ENCODE data around the gene FOXQ1. TPM values are rescaled to one million over a fixed set of nuclear protein-coding genes. Genes with fewer than 3 reads are reported as not detected.

Gene FOXQ1
- total and polyA plus RNA-seq, 2 of the 13 experiments (the other 11 are each of a cell fraction or from before 2014, with no cell fraction given), result 35.2 to 39.8 TPM

DNA sequence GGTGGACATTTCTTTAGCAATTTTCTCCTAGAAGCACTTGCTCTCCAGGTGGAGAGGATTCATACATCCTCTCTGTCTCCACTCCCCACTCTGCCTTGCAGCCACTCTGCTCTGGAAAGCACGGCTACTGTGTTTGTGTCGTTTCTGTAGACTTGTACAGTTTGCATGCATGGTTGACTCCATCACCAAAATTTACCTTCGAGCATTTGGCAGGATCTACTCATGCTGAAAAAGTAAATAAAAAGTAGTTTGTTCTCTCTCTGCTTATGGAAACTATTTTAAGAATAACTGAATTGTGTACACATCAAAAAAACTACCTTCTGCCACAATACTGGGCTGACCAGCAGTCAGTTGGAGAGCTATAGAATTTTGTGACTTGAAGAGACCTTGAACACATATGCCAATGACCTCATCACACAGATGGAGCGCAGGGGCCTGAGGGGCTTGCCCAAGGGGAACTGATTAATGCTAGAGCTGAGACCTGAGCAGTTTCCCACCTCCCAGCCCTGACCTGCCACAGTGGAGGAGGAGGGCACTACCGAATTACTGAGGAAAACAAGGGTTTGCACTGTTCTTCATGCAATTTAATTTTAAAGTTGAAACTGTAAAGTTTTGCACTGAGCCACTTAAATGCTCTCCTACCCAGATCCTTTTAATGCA is 33.7 kb upstream of the FOXQ1 start:
- CTCF ChIA-PET (ENCODE audit: low intra/inter-chr PET ratio, low total read pairs), result no interaction called here
- Histone ChIP-seq H3K4me3 (replicated peaks in 1 of 3; ENCODE audit: insufficient read depth in 1 of 3, low read depth in 2 of 3, low read length in 3 of 3) (no peak overlapping the region), H3K79me2 (ENCODE audit: insufficient read depth, low read length) (no peaks in the 10 kb centered on the region), H3K36me3 (replicated peaks in 1 of 2; ENCODE audit: control insufficient read depth in 1 of 2, insufficient read depth in 2 of 2, low read length in 2 of 2) (no peaks in the 10 kb centered on the region), H3K4me1 (ENCODE audit: insufficient read depth, low read length) (peaks cover 34% of the 10 kb centered on the region), H3K9me3 (ENCODE audit: low read length) (peaks cover under 1% of the 10 kb centered on the region; the same call in 1 of the 2 replicates), H3K4me2 (ENCODE audit: low read depth, low read length) (no peak overlapping the region), H4K20me1 (ENCODE audit: insufficient read depth, low read length) (no peaks in the 10 kb centered on the region), H3K27me3 (ENCODE audit: control insufficient read depth in 1 of 2, insufficient read depth in 2 of 2, low read length in 2 of 2) (no peaks in the 10 kb centered on the region), H3K27ac (ENCODE audit: extremely low read length, insufficient read depth, low read length) (no peak overlapping the region), H2AFZ (ENCODE audit: low read length) (no peak overlapping the region), H3K9ac (ENCODE audit: insufficient read depth, low read depth, low read length) (no peak overlapping the region)
- POLR2A ChIA-PET, result interaction anchor here (3.2 to 5.9 kb wide), 2 partner anchors 10 to 33 kb away, joined by 26 to 57 read pairs; partner anchors contain the start of gene FOXQ1
- intact Hi-C loops (cut with micrococcal nuclease; ENCODE audit: unreplicated experiment) (no loop called here), in situ Hi-C loops (cut with HindIII; ENCODE audit: extremely low pct_ligation_motif_present, low pct_unique_long_range_greater_than_20kb) (no loop called here)
- no TSS peak for BruUV-seq (replicated peaks)
- TF ChIP-seq ATF7 (IDR thresholded peaks at IDR 0.05) (0 out of 2 replicates have a peak, but pooled peaks have one; percentile 10), ATF7 (CRISPR knock-in tag; IDR thresholded peaks at IDR 0.05) (no peak), JUNB (CRISPR knock-in tag; IDR thresholded peaks at IDR 0.05; ENCODE audit: borderline replicate concordance) (no peak), RNF2 (conservative IDR thresholded peaks at IDR 0.05; ENCODE audit: low read depth) (no peak), TEAD3 (CRISPR knock-in tag; optimal IDR thresholded peaks at IDR 0.05; ENCODE audit: borderline replicate concordance) (peak; percentile 17)
- TF ChIP-seq, protein P1, sequence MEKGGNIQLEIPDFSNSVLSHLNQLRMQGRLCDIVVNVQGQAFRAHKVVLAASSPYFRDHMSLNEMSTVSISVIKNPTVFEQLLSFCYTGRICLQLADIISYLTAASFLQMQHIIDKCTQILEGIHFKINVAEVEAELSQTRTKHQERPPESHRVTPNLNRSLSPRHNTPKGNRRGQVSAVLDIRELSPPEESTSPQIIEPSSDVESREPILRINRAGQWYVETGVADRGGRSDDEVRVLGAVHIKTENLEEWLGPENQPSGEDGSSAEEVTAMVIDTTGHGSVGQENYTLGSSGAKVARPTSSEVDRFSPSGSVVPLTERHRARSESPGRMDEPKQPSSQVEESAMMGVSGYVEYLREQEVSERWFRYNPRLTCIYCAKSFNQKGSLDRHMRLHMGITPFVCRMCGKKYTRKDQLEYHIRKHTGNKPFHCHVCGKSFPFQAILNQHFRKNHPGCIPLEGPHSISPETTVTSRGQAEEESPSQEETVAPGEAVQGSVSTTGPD (CRISPR knock-in tag; IDR thresholded peaks at IDR 0.05), result 0 out of 2 replicates have a peak, but pooled peaks have one; percentile 25
- FAIRE-seq (no peak), ATAC-seq (no peak), DNase-seq (ENCODE audit: low spot score) (peak; percentile 38)
- 79% methylated on average over 5 of the region's 5 CpGs for WGBS (ENCODE audit: low lambda C conversion rate)

DNA sequence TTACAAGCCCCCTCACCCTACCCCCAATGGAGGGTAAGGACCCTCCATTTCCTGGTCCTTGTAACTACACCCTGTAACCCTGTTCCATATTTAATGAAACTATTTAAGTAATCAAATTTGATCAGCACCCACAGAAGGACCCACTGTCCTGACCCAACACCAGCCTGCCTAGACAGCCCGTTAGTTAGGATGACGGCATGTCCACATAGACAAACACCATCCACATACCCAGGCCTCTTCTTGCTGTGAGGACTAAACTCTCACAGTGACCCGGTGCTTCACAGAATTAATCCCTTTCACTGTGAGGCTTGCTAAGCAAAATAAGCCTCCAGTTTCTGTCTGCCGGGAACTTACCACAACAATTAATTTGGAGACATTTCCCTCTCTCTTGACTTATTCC is 32.8 kb upstream of the FOXQ1 start:
- no peak for FAIRE-seq
- Histone ChIP-seq H3K4me1 (ENCODE audit: insufficient read depth, low read length) (peaks cover 40% of the 10 kb centered on the region), H3K9me3 (ENCODE audit: low read length) (no peaks in the 10 kb centered on the region), H3K79me2 (ENCODE audit: insufficient read depth, low read length) (no peaks in the 10 kb centered on the region), H3K27me3 (ENCODE audit: control insufficient read depth in 1 of 2, insufficient read depth in 2 of 2, low read length in 2 of 2) (no peaks in the 10 kb centered on the region), H3K27ac (ENCODE audit: extremely low read length, insufficient read depth, low read length) (no peak overlapping the region), H4K20me1 (ENCODE audit: insufficient read depth, low read length) (no peaks in the 10 kb centered on the region), H3K4me3 (replicated peaks in 1 of 3; ENCODE audit: insufficient read depth in 1 of 3, low read depth in 2 of 3, low read length in 3 of 3) (no peak overlapping the region), H3K9ac (ENCODE audit: insufficient read depth, low read depth, low read length) (no peak overlapping the region), H3K4me2 (ENCODE audit: low read depth, low read length) (no peak overlapping the region), H3K36me3 (replicated peaks in 1 of 2; ENCODE audit: control insufficient read depth in 1 of 2, insufficient read depth in 2 of 2, low read length in 2 of 2) (no peaks in the 10 kb centered on the region), H2AFZ (ENCODE audit: low read length) (no peak overlapping the region)
- ATAC-seq, result no peak
- ChIA-PET POLR2A (interaction anchor here (3.2 to 5.9 kb wide), 2 partner anchors 11 to 33 kb away, joined by 26 to 57 read pairs; partner anchors contain the start of gene FOXQ1), CTCF (ENCODE audit: low intra/inter-chr PET ratio, low total read pairs) (no interaction called here)
- intact Hi-C loops (cut with micrococcal nuclease; ENCODE audit: unreplicated experiment), result no loop called here
- no TSS peak for BruUV-seq (replicated peaks)
- 96% methylated on average over 4 of the region's 4 CpGs for WGBS (ENCODE audit: low lambda C conversion rate)
- in situ Hi-C loops (cut with HindIII; ENCODE audit: extremely low pct_ligation_motif_present, low pct_unique_long_range_greater_than_20kb), result no loop called here
- no peak for DNase-seq (ENCODE audit: low spot score)
- no peak for TF ChIP-seq ZNF780A (CRISPR knock-in tag; IDR thresholded peaks at IDR 0.05)
- no peak for TF ChIP-seq ZNF224 (CRISPR knock-in tag; IDR thresholded peaks at IDR 0.05)
- no peak for TF ChIP-seq AHR (CRISPR knock-in tag; IDR thresholded peaks at IDR 0.05)
- no peak for TF ChIP-seq MEIS2 (CRISPR knock-in tag; IDR thresholded peaks at IDR 0.05)
- TF ChIP-seq, protein P2, sequence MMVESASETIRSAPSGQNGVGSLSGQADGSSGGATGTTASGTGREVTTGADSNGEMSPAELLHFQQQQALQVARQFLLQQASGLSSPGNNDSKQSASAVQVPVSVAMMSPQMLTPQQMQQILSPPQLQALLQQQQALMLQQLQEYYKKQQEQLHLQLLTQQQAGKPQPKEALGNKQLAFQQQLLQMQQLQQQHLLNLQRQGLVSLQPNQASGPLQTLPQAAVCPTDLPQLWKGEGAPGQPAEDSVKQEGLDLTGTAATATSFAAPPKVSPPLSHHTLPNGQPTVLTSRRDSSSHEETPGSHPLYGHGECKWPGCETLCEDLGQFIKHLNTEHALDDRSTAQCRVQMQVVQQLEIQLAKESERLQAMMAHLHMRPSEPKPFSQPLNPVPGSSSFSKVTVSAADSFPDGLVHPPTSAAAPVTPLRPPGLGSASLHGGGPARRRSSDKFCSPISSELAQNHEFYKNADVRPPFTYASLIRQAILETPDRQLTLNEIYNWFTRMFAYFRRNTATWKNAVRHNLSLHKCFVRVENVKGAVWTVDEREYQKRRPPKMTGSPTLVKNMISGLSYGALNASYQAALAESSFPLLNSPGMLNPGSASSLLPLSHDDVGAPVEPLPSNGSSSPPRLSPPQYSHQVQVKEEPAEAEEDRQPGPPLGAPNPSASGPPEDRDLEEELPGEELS (CRISPR knock-in tag; IDR thresholded peaks at IDR 0.05), result no peak
- TF ChIP-seq, protein P3, sequence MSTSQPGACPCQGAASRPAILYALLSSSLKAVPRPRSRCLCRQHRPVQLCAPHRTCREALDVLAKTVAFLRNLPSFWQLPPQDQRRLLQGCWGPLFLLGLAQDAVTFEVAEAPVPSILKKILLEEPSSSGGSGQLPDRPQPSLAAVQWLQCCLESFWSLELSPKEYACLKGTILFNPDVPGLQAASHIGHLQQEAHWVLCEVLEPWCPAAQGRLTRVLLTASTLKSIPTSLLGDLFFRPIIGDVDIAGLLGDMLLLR (CRISPR knock-in tag; IDR thresholded peaks at IDR 0.05), result no peak
- no peak for TF ChIP-seq PHF20 (CRISPR knock-in tag; IDR thresholded peaks at IDR 0.05)
- TF ChIP-seq, protein P4, sequence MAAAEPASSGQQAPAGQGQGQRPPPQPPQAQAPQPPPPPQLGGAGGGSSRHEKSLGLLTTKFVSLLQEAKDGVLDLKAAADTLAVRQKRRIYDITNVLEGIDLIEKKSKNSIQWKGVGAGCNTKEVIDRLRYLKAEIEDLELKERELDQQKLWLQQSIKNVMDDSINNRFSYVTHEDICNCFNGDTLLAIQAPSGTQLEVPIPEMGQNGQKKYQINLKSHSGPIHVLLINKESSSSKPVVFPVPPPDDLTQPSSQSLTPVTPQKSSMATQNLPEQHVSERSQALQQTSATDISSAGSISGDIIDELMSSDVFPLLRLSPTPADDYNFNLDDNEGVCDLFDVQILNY (CRISPR knock-in tag; conservative IDR thresholded peaks at IDR 0.05), result no peak
- no peak for TF ChIP-seq XRCC5 (optimal IDR thresholded peaks at IDR 0.05; ENCODE audit: low read length)
